H1 (cell line): Measurements from ENCODE around the gene MED10. TPM values are rescaled to one million over a fixed set of nuclear protein-coding genes. Genes with fewer than 3 reads are reported as not detected.

Experiments used
- FOSL1 ChIP-seq: IDR thresholded peaks from 2 replicates; pipeline ENCODE4 v1.6.1; 2011; ENCODE audit warnings: mild to moderate bottlenecking, low read depth, low read length, moderate library complexity; ENCODE audit not compliant: insufficient read depth
- USF2 ChIP-seq: IDR thresholded peaks from 2 replicates; pipeline ENCODE4 v1.6.1; 2011; ENCODE audit warnings: low read length, improper control_type of control experiment
- polyA plus RNA-seq, 7 experiments: library from polyadenylated mRNA; depleted of rRNA in 3 of 7; stranded (reverse) in 5 of 7; unstranded in 2 of 7; fragments of >200 nt in 5 of 7; fragments of 200-250 nt in 2 of 7; gene quantifications; 1 replicate in 5 of 7; 2 replicates in 1 of 7; 4 replicates in 1 of 7; pipeline versions ENCODE4 v1.2.1 to v1.2.3, GENCODE V29; 2011 to 2013; ENCODE audit warnings: missing spikeins in 2 of 7, mixed read lengths in 2 of 7
- total RNA-seq: library from RNA; stranded (reverse); fragmentation: NEBNext Ultra II Directional; extraction: Animal tissue kit (Norgen Biotek cat#: 25700); gene quantifications from 2 replicates; pipeline ENCODE4 v1.2.1, GENCODE V29; 2021

Gene MED10
- total and polyA plus RNA-seq, 2 of the 8 experiments (the other 6 are each of a cell fraction or from before 2014, with no cell fraction given): 20.1 to 23.2 TPM

- no peak for TF ChIP-seq USF2
- no peak for TF ChIP-seq FOSL1
These were observed 12.8 kb upstream of the MED10 start (continued) for GRCh38 chr5:6391151-6391550.
